LoVo (cell line): Measurements from ENCODE around the gene PLXNA4.

Experiments
- DNase-seq: peaks from one replicate; pipeline ENCODE4 v3.0.0-alpha.2; 2016; ENCODE audit warnings: low spot score

PLXNA4 gene

GRCh38 chr7:132112106-132112505 is 464.2 kb downstream of the PLXNA4 start:
- DNase-seq = no peak

- DNase-seq = no peak
Measured at GRCh38 chr7:132110692-132111091, 465.6 kb downstream of the PLXNA4 start.

GRCh38 chr7:132109769-132110168 is 466.5 kb downstream of the PLXNA4 start:
- no peak for DNase-seq

GRCh38 chr7:132108563-132108962 is 467.7 kb downstream of the PLXNA4 start:
- DNase-seq = no peak

GRCh38 chr7:132106491-132106890 is 469.8 kb downstream of the PLXNA4 start:
- no peak for DNase-seq

- DNase-seq = no peak
Measured at GRCh38 chr7:132105096-132105495, 471.2 kb downstream of the PLXNA4 start.

- no peak for DNase-seq
Measured at GRCh38 chr7:132103718-132104117, 472.6 kb downstream of the PLXNA4 start.

GRCh38 chr7:132102942-132103341 is 473.3 kb downstream of the PLXNA4 start:
- no peak for DNase-seq

GRCh38 chr7:132102391-132102790 is 473.9 kb downstream of the PLXNA4 start:
- DNase-seq = no peak

- no peak for DNase-seq
Measured at GRCh38 chr7:132100981-132101380, 475.3 kb downstream of the PLXNA4 start.

GRCh38 chr7:132100483-132100882 is 475.8 kb downstream of the PLXNA4 start:
- DNase-seq = no peak

GRCh38 chr7:132099163-132099562 is 477.1 kb downstream of the PLXNA4 start:
- DNase-seq = no peak

GRCh38 chr7:132098327-132098726 is 477.9 kb downstream of the PLXNA4 start:
- DNase-seq = no peak

GRCh38 chr7:132097550-132098134 is 478.6 kb downstream of the PLXNA4 start:
- DNase-seq = no peak

GRCh38 chr7:132095111-132095765 is 481.0 kb downstream of the PLXNA4 start:
- no peak for DNase-seq

GRCh38 chr7:132092106-132092505 is 484.2 kb downstream of the PLXNA4 start:
- DNase-seq = no peak

- no peak for DNase-seq
Measured at GRCh38 chr7:132091706-132092105, 484.6 kb downstream of the PLXNA4 start.

- DNase-seq = no peak
Measured at GRCh38 chr7:132090444-132090843, 485.8 kb downstream of the PLXNA4 start.

GRCh38 chr7:132089356-132089755 is 486.9 kb downstream of the PLXNA4 start:
- no peak for DNase-seq

GRCh38 chr7:132087421-132087820 is 488.8 kb downstream of the PLXNA4 start:
- DNase-seq = no peak

GRCh38 chr7:132084776-132085388 is 491.4 kb downstream of the PLXNA4 start:
- peak; percentile 9 for DNase-seq

- DNase-seq = no peak
Measured at GRCh38 chr7:132083537-132084123, 492.6 kb downstream of the PLXNA4 start.

GRCh38 chr7:132083126-132083525 is 493.1 kb downstream of the PLXNA4 start:
- no peak for DNase-seq
